GM18951 (cell line): ENCODE results near the gene SOHLH1.

ENCODE experiments used
- POLR2A ChIP-seq: IDR thresholded peaks from 4 replicates; pipeline ENCODE4 v1.6.1; 2011; ENCODE audit warnings: mild to moderate bottlenecking; ENCODE audit not compliant: insufficient read length, insufficient read depth; ENCODE audit errors: extremely low read depth
- in situ Hi-C: fragments of 300-500 bp; cut with MboI; formaldehyde crosslinking; loops from one replicate; pipeline ENCODE4 v1.12.0; 2022; ENCODE audit warnings: low sequenced_read_pairs, mixed read lengths, inconsistent platforms; ENCODE audit not compliant: unreplicated experiment

The SOHLH1 gene, protein sequence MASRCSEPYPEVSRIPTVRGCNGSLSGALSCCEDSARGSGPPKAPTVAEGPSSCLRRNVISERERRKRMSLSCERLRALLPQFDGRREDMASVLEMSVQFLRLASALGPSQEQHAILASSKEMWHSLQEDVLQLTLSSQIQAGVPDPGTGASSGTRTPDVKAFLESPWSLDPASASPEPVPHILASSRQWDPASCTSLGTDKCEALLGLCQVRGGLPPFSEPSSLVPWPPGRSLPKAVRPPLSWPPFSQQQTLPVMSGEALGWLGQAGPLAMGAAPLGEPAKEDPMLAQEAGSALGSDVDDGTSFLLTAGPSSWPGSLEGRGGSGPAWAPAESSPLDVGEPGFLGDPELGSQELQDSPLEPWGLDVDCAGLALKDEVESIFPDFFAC

DNA sequence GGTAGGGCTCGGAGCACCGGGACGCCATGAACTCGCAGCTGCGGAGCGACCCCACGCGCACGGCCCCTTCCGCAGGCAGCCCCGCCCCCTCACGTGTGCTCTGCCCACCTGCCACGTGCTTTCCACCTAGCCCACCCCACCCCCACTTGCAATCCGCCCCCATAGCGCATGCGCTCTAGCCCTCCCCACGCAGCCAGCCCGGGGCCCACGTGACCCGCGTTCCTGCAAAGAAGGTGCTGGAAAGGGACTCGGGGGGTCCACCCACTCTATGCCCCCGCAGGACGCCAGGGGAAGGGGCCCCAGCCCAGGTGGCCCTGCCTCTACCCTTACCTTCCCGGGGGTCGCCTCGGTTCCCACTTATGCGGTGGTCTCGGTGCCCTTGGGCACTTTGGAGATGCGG lies at the start of gene SOHLH1:
Gene SOHLH1, minus strand, starts transcription at position 42 of the 400 bp plus-strand sequence. Its CDS starts 14 bp downstream, at position 28.
- in situ Hi-C loops: no loop called here
- TF ChIP-seq POLR2A: no peak

DNA sequence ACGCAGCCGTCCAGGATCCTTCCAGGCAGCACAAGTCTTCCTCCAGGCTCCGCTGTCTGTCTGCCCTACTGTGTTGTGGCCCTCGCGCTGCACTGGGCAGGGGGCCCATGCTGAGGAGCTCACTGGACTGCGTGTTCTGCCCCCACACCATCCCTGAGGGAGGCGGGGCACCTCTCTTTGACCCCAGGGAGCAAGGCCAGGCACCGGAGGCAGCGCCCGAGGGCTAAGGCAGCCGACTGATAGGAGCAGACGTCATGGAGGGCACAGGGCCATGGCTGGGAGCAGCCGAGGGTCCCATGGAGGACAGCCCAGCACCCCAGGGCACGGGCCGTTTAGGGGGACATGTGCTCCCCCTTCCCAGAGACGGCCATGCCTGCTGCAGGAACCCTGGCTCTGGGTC lies 49.4 kb upstream of the SOHLH1 start:
- in situ Hi-C loops: no loop called here

DNA sequence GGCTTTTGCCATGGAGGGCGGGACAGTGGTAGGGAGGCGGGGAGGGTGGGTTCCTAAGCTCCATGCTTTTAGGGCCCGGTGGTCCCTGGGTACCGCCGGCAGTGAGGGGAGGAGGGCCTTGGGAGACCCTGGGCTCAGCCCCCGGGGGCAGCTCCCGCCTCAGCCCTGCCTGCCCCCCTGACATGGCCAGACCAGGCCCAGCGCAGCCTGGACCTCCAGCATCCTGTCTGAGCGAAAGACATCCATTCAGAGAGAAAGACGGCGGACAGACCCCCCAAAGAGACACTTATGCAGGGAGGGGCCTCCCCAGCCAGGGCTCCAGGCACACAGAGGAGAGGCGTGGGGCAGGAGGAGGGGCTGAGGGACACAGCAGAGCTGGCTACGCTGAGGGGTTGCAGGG lies 48.0 kb upstream of the SOHLH1 start:
- no peak for TF ChIP-seq POLR2A
- in situ Hi-C loops: no loop called here

More for the DNA sequence above, 49.4 kb upstream of the SOHLH1 start:
- no peak for TF ChIP-seq POLR2A

DNA sequence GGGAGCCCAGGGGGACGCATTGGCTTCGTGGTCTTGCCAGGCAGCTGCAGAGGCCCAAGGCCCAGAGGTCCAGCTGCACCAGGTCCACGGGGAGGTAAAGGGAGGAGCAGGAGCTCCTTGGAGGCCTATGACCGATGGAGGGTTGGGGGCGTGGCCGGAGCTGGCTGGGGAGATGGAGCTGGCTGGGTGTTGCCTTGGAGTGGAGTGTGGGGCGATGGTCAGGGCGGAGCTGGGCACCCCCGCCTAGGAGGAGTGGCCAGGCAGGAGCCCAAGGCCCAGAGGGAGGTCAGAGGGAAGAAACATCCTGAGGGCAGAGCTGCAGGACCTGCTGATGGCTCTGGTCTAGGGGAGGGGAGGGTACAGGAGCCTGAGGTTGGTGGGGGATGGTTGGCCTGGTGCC lies 47.3 kb upstream of the SOHLH1 start:
- no peak for TF ChIP-seq POLR2A
- in situ Hi-C loops: no loop called here

DNA sequence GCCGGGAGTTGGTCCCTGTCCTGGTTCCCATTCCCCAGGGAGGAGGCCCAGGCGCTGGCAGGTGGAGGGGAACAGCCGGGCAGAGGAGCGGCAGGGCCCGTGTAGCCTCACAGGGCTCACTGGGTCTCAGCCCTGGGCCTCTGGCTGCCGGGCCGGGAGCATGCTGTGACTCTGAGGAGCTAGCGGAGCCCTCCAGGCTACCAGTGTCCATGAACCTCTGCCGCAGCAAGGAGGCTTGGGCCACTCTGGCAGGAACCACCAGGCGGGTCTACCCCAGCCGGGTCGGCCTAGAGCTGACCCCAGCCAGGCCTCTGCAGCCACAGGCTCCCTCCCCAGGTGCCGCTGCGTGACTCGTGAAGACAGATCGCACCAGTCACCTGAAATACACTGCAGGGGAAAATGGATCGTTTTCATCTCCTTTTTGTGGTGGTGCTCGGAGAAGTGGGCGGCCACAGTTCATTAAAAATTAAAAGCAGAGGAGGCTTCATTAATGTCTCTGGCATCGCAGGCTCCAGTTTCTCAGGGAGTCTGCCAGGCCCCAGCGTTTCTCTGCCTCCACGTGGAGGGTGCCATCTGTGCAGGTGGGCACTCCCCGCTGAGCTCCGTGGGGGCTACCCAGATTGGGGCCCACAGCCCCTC lies 46.5 kb upstream of the SOHLH1 start:
- in situ Hi-C loops: no loop called here

DNA sequence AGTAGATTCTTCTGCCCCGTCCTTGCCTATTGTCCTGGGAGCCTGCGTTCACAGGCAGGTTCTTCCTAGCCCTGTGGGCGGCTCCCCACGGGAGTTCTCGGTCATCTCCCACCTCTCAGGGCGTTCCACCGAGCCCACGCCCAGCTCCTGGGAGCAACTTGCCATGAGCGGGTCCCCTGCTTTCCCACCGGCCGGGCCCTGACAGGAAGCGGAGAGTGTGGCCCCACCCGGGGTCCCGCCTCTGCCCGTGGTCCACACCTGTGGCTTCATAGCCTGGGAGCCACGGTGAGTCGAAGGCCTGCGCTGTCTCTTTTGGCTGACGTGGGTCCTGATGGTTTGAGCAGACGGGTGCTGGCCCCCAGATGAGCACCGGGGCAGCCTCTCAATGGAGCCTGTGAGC lies 45.9 kb upstream of the SOHLH1 start:
- in situ Hi-C loops: no loop called here
- no peak for TF ChIP-seq POLR2A

More for the DNA sequence above, 46.5 kb upstream of the SOHLH1 start:
- no peak for TF ChIP-seq POLR2A

DNA sequence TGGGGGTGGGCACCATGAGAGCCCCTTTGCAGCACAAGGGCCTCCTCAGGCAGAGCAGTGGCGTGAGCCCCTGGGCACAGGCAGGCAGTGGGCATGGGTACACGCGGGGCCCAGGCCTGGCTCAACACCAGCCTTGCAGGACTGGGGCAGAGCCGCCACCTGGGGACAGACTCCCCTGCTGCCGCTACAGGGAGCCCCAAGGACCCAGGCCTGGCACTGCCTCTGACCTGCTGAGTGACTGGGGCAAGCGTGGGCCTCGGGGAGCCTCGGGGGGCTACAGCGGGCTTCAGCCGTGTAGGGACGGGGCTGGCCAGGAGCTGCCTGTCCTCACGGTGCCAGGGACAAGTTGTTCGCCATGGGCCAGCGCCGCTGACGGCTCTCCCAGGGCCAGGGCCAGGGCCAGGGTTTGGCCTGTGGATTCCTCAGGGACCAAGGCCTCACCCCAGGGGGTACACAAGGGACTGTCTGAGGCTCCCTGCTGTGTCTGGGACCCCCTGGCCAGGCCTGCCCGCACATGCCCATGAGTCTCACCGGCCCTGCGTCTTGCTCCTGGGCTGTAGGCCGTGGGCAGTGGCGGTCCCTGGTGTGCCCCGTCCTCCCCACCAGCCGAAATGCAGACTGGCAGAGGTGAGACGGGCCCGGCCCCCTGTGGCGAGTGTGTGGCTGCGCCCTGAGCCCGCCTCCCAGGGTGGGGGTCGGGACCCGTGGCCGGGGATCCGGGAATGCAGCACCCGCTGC lies 45.2 kb upstream of the SOHLH1 start:
- TF ChIP-seq POLR2A: no peak
- in situ Hi-C loops: no loop called here

DNA sequence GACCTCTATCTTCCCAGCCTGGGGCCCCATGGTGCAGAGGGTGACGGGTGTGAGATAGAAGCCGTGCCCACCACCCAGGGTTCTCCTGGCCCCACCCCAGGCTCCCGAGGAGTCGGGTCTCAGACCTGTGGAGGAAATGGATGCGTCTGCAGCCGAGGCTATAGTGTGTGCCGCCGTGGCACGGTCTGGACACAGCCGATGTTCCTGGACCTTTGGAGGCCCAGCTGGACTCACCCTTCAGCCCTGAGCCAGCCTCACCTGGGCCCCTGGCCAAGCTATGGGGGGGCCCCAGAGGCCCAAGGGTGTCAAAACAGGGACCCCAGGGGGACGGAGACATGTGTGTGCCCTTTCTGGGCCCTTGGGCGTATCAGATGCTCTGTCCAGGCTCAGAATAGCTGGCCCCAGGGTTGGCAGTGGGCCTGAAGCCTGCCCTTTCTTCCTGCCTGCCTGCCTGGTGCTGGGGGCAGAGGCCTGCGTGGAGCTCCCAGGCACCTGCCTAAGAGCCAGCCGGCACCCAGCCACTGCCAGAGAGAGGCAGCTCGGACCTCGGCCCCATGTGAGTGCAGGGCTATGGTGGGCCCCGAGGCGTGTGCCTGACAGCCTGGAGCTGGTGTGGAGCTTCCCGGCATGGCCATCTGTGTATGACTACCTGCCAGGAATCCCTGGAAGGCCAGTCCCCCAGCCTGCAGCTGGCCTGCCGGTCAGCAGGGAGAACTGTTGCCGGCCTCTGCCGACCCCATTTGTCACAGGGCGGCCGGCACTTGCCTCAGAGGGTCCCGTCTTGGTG lies 44.5 kb upstream of the SOHLH1 start:
- in situ Hi-C loops: no loop called here
- TF ChIP-seq POLR2A: no peak

DNA sequence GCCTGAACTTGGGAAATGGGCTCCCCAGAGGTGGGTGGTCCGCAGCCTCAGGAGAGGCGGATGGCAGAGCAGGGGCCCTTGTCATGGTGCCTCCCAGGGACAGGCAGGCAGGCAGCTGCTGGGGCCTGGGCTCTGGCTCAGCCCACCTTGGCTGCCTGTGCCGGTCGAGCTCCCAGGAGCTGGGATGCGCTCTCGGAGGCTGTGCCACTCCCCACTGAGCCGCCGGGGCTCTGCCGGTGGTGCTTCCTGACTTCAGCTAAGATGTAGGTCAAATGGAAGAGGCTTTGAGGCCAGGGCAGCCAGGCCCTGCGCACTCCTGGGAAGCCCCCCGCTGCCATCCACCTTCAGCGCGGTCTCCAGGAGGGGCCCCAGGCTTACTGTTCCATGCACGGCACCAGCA lies 43.7 kb upstream of the SOHLH1 start:
- TF ChIP-seq POLR2A: no peak
- in situ Hi-C loops: no loop called here

DNA sequence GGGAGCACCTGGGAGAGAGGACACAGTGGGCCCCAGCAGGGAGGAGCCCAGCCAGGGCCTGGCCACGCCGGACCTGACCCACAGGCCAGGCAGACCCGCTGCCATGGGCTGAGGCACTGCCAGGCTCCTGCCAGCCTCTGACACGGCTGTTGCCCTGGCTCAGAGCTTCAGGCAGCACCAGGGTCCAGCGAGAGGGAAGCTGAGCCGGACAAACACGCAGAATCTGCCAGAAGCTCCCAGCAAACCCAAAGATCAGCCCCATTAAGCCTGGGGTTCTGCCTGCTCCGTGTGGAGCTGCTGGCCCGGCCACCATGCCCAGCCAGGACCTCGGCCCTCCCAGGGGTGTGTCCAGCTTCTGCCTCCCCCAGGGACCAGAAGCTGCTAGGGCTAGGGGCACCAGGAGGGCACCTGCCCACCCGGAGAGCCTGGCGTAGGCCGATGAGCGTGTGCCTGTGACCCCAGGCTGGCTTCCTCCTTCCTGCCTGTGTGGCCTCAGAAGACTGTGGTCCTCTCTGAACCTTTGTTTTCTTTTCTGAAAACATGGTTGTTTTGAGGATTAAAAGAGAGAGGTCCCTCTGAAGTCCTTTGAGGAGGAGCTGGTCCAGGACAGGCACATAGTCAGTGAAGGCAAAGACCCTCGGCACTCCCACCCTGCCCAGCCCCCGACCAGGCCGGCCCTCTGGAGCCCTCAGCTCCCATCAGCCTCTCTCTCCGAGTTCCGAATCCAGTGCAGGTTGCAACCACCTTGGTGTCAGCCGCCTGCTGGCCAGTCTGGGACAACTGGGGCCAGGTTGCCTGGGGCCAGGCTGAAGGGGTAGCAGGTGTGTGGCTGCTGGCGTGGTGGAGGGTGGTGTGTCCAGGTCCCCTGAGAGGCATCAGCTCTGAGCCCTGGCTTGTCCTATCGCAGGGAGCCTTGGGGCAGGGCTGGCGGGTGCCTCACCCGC lies 42.3 kb upstream of the SOHLH1 start:
- no peak for TF ChIP-seq POLR2A

DNA sequence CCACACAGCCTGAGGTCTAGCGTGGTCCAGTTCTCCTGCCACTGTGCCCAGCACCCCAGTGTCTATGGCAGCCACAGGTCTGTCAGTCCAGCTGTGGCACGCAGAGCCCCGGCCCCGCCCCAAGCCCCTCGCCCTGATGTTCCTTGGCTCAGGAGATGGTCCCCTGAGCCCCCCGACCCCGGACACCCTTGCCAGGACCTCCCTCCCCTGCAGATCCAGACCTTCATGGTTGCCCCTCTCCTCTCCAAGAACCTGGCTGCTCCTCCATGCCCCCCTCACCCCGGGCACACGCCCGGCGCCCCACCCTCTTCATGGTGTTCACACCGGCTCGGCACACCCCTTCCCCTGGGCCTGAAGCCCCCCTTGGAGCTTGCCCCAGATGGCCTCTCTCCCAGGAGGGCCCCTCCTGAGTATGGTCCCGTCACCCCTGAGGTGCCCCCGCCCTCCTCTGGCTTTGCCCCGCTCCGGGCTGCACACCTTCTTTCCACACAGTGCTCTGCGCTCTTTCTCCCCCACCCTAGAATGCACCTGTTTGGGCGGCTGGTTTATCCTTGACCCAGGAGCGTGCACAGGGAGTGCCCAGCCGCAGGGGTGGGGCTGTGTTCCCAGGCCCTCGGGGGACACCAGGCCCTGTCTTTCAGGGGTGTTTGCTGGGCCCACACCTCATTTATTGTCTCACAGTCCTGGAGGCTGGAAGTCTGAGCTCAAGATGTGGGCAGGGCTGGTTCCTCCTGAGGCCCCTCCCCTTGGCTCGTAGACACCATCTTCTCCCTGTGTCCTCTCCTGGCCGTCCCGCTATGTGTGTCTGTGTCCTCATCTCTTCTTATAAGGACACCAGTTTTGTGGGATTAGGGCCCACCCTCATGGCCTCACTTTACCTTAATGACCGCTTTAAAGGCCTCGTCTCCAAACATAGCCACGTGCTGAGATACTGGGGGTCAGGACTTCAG lies 40.3 kb upstream of the SOHLH1 start:
- no peak for TF ChIP-seq POLR2A
- in situ Hi-C loops: no loop called here

More for the DNA sequence above, 42.3 kb upstream of the SOHLH1 start:
- in situ Hi-C loops: no loop called here
